ENCODE measurements around the gene IL34. TPM values are rescaled to one million over a fixed set of nuclear protein-coding genes. Genes with fewer than 3 reads are reported as not detected.

The IL34 gene
- total and polyA plus RNA-seq, 2 of the 8 experiments (the other 6 are each of a cell fraction or from before 2014, with no cell fraction given) = 4.6 to 5.6 TPM

DNA sequence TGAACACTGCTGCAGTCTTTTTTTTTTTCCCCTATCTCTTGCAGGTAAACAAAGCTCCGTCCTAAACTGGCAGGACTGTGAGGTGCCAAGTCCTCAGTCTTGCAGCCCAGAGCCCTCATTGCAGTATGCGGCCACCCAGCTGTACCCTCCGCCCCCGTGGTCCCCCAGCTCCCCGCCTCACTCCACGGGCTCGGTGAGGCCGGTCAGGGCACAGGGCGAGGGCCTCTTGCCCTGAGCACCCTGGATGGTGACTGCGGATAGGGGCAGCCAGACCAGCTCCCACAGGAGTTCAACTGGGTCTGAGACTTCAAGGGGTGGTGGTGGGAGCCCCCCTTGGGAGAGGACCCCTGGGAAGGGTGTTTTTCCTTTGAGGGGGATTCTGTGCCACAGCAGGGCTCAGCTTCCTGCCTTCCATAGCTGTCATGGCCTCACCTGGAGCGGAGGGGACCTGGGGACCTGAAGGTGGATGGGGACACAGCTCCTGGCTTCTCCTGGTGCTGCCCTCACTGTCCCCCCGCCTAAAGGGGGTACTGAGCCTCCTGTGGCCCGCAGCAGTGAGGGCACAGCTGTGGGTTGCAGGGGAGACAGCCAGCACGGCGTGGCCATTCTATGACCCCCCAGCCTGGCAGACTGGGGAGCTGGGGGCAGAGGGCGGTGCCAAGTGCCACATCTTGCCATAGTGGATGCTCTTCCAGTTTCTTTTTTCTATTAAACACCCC lies 13.8 kb downstream of the IL34 start (continued):
- TF ChIP-seq EZH2 (IDR thresholded peaks at IDR 0.05; ENCODE audit: low read depth, low read length, severe bottlenecking) (no peak), SIN3A (conservative IDR thresholded peaks at IDR 0.05 in 1 of 2, IDR thresholded peaks at IDR 0.05 in 1 of 2; ENCODE audit: low read depth in 1 of 2, low read length in 2 of 2) (no peak), SP2 (IDR thresholded peaks at IDR 0.05; ENCODE audit: low read length) (no peak)

All from H1 (cell line).